ENCODE measurements around the gene LAIR1.

Gene LAIR1

DNA sequence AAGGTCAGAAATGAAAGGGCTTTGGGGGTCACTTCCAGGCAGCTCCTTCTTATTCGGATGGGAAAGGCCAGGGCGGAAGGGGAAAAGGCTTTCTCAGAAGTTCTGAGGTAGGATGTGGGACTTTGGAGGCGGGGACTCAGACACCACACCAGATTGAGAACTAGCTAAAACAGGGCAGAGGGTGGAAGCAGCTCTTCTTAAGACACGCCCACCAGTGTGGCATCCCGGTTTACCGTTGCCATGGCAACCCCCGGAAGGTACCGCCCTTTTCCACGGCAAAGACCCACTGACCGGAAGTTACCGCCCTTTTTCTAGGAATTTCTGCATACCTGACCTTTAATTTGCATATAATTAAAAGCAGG lies 48.0 kb downstream of the LAIR1 start:
- no peak for DNase-seq

DNA sequence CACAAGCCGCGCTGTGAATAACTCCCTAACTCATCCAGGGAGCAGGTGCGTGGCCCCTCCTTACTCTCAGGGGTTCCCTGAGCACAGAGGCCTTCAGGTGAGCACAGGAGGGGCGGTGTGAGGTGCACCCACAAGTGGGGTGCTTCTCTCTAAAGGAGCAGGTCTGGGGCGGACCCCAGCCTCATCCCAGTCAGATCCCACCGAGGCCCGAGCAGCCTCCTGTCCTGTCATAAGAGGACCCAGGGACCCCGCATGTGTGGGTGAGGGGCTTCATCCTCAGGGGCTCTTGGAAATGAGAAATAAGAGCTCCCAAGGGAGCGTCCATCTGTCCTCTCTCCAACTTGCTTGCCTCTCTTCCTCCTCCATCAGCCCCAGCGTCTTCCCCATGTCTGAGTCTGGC lies 48.8 kb downstream of the LAIR1 start:
- no peak for DNase-seq

DNA sequence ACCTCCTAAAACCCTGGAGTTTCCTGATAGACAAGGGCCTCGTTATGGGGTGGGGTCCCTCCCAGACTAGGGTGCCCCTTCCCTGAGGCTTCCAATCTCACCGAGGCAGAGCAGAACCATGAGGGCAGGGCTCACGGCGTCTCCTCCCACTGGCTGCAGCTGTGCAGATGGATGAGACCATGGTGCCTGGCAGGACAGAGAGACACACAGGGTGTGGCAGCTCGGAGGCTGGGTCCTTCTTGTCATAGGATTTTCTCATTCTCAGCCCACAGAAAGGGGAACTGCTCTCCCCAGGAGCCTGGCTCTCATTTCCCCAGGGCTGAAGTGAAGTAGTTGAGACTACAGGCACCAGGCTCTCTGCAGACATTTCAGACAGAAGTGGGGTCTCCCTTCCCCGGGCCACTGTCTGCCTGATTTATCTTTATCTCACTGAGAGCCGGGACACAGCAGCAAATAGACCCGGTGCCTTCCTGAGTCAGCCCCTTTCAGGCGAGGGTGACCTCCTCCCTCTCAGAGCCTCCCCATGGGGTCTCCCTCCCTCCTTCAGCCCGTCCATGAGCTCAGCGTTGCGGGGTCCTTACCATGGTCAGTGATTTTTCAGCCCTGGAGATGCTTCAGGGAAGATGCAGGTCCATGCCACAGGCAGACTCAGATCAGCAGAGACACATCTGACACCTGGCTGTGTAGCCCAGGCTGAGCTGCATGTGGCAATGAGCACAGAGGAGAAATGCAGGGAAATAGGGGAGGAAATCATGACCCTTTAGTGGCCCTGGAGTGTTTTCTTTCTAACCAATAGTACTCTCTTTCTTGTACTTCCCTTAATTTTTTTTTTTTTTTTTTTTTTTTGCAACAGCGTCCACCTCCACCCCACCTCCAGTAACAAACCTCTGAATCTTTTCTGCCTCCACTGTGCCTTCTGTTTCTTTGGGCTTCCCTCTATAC lies 52.0 kb downstream of the LAIR1 start, which contains the start of gene LILRA5:
Gene LILRA5 (minus strand): TSS at position 731 of the 942 bp plus-strand sequence. CDS start 147 bp downstream, at position 584.
- no peak for DNase-seq

DNA sequence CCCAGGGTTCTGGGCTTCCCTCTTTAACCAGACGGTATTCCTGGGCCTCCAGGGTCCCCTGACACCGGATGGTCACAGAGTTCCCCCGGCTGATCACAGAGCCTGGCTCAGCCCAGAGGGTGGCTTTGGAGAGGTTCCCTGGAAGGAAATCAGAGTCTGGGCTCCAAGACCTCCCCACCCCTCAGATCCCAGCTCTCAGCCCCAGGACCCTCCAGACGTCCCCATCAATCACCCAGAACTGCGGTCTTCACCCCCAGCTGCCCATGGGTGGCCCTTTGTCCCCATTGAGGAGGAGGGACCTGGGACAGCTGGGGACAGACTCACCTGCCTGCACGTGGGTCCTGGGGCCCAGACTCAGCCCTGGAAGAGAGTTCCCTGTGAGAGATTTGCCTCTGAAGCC lies 52.7 kb downstream of the LAIR1 start:
- no peak for DNase-seq

DNA sequence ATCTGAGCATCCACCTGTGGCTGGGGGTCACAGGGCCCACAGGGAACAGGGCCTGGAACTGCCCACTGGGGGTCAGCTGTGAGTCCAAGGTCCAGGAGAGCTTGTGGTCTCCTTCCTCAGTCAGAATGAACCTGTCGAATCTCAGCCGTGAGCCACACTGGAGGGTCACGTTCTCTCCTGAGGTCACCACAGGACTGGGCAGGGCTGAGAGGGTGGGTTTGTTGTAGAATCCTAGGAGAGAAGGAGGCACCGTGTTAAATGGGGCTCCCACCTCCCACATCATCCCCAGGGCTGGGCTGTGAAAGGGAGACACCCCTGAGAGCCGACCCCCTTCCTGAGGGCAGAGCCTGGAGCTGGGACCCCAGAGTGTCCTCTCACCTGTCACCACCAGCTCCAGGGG lies 53.2 kb downstream of the LAIR1 start:
- no peak for DNase-seq

DNA sequence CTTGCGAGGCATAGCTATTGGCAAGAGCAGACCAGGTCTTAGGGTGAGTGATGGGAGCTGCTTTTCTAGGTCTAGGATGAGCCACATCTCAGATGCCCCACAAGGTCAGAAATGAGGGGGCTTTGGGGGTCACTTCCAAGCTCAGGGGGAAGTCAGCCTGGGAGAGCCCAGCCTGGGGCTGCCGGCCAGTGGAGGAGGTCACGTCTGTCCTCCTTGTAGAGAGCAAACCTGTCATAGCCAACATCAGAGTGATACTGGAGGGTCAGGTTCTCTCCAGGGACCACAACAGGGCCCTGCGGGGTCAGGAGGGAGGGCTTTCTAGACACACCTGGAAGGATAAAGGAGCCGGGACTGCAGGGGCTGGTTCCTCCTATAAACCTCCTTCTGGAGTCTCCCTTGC lies 54.2 kb downstream of the LAIR1 start:
- no peak for DNase-seq

DNA sequence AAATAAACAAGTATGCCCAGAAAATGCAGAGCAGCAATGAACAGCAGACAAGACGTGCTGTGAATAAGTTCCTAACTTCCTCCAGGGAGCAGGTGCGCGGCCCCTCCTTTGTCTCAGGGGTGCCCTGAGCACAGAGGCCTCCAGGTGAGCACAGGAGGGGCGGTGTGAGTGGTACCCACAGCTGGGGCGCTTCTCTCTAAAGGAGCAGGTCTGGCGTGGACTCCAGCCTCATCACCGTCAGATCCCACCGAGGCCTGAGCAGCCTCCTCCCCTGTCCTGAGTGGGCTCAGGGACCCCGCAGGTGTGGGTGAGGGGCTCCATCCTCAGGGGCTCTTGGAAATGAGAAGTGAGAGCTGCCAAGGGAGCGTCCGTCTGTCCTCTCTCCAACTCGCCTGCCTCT lies 54.9 kb downstream of the LAIR1 start:
- DNase-seq: no peak

DNA sequence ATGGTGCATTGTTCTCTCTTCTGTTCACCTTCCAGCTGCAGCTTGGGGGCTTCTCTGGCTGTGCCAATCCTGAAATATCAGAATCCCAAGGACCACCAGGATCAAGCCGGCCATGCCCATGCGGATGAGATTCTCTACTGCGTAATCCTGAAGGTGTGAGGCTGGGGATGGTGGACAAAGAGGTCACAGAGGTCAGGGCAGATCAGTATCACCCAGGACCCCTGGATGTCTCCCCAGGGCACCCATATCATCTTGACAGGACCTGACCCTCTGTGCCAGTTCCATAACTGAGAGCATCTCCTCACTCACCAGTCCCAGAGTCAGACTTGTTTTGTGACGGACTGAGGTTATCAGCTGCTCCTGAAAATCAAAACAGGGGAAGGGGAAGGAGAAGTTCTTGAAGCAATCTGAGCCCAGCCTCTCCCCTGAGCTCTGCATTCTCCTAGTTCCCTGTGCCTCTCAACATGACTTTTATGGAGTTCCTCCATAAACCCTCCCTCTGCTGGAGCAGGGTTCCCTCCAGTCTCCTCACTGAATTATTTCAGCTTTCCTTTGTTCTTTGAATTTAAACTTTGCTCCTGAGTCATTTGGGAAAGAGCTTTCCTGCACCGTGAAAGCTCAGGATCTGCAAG lies 57.2 kb downstream of the LAIR1 start:
- DNase-seq: no peak

DNA sequence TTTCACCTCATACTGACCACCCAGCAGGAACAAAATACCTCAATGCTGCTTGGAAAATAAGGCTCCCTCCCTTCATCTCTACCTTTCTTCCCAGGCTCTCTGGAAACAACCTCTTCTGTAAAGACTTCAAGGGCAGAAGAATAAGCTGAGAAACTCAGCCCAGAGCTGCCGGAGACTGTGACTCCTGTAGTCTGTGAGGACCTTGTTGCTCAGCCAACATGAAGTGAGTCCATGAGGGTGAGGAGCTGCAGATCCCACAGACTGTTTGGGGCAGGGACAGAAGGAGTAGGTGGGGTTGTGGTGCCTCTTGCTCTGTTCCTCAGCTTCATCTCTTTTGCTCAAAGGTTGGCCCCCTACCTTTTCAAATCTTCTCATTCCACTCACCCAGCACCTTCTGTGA lies 59.6 kb downstream of the LAIR1 start:
- DNase-seq: no peak

DNA sequence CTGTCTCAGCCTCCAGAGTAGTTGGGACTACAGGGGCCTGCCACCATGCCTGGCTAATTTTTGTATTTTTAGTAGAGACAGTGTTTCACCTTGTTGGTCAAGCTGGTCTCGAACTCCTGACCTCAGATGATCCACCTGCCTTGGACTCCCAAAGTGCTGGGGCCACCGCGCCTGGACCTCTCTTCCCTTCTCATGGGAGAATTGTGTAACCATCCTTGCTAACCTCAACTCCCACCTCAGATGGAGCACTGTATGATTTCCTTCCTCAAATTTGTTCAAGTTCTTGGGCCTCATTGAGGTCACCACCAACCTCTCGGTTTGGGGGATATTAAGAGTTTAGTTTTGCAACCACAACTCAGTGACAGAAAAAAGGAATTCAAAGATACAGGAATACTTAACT lies 62.5 kb downstream of the LAIR1 start:
- no peak for DNase-seq

Measured in T1000 (cell line).